NCI-H2171 (cell line): ENCODE results near the gene ADGRA1.

Experiments
- DNase-seq: peaks from one replicate; lab custom pipeline; 2025; lab: John Stamatoyannopoulos, UW

ADGRA1 gene

DNA sequence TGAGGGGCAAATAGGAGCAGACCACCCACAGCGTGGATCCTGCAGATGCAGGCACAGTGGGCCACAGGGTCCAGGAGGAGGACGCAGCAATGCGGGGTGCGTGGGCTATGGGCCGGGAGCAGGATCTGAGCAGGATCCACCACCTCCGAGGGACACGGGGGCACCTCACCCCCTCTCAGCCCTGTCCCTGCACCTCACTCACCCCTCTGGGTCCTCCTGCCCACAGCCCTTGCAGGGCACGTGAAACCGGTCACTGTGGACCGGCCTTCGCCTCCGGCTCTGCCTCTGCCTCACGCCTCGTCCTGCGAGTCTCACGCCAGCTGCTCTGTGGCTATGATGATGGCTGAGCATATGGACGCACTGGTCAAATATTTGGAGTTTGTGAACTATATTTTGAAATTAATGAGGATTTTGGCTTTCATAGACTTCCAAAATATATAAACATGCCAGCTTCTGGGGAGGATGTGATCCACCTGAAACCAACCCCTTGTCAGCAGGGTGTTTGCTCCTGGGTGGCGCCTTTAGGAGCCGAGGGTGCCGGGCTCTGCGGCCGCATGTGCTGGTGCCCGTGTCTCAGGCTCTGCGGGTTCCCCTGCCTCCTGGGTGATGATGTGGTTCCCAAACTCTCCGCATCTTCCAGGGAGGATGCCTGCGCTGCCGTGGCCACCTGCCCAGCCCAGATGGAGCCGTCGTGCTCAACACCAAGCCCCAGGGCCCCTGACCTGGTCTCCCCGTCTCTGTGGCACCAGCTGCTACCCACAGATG lies 11.3 kb upstream of the ADGRA1 start:
- DNase-seq = no peak

DNA sequence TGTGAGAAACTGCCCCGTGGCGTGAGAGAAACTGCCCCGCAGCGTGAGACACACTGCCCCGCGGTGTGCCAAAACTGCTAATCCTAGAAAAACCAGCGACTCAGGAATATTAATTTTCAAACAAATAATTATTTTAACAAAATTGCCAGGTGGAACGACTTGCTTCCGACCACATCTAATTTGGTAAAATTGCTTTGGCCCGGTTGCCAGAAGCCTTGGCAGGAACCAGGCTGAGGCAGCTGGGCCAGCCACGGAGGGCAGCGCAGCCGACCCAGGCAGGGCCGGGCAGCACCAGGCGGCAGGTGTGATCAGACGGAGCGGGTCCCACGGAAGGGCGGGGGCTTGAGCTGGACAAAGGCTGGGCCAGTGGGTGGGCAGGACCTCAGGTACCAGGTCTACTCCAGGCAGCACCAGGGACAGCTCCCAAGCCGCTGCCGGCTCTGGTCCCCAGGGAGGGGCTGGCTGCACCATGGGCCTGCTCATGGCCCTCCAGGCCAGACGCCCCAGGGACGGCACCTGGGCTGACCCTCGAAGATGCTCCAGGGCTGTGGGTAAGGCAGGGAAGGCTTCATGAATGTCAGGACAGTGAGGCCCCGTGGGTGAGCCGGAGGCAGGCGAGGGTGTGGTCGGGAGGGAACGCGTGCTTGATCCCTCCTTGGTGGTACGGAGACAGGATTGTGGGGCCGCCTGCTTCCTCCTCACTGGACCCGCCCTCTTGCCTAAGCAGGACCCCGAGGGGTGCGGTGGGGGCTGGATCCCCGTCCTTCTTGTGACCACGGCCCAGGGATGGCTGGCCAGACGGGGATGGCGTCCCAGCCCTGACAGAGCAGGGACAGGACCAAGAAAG lies 7.7 kb upstream of the ADGRA1 start:
- no peak for DNase-seq

DNA sequence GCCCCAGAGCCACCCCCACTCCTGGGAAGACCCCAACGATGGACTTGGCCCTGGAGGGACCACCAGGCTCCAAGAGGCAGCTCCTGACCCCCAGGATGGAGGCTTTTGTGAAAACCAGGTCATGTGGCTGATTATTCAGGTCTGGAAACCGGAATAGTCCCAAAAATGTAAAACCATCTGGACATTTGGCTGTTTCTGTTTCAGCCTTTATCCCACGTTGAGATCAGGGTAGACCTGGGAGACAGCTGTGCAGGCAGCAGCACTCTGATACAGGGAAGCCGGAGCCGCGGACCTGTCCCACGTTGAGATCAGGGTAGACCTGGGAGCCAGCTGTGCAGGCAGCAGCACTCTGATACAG lies 7.1 kb upstream of the ADGRA1 start:
- DNase-seq = no peak

- DNase-seq = no peak
Measured at GRCh38 chr10:133081636-133082035, 6.1 kb upstream of the ADGRA1 start.

DNA sequence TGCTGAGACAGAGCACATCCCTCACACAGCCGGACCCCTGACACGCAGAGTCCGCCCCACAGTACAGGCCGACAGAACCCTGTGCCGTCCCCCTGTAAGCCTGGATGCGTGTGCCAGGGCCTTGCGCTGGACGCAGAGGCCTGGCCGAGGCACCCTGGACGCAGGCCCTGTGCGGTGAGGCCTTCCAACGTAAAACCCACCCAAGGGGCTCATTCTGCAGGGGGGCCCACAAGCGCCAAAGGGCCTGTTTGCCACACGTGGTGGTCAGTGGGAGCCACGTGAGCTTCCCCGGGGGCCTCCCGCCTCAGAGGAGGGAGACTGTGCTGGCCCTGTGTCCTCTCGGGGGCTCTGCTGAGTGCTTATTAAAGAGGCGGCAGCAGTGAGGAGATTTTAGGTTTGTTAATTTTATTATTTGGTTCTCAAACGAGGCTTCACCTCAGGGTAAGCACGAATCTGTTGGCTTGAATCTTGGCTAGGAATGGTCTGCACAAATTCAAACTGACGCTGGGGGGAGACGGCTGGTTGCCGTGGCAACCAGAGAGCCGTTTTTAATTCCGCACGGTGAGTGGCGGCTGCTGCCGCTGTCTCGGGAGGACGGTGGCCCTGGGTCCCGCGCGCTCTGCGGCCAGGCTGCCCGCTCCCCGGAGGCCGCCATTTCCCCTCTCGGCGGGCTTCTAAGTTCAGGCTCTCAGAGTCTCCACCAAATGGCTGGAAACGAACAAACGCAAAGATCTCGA lies 4.9 kb upstream of the ADGRA1 start:
- no peak for DNase-seq

DNA sequence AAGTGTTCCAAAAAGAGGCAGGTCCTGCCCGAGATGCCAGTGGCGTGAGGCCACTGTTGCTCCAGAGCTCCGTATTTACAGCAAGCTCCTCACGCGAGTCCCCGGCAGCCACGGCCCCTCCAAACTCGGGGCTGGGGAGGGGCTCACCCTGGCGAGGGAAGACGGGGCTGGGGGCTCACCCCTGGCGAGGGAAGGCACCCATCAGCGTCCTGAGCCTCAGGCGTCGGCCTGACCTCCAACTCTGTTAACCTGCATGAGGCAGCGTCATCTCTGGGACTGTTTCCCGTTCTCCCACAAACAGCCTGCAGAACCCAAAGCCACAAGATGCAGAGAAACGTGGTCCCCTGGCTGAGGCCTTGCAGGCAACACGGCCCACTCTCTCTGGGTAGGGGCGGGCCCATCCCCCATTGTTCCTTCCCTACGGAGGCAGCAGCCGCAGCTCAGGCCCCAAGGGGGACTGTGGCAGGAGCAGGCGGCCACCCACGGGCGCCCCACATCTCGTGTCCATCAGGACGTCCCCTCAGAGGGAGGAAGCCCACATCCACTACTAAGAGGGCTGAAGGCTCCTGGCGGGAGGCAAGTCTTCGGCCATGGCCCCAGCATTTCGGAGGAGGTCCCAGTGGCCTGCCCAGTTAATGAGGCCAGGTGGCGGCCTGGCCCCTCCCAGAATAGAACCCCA lies 4.2 kb upstream of the ADGRA1 start:
- DNase-seq = no peak

- DNase-seq = no peak
Measured at GRCh38 chr10:133084491-133084890, 3.2 kb upstream of the ADGRA1 start.

DNA sequence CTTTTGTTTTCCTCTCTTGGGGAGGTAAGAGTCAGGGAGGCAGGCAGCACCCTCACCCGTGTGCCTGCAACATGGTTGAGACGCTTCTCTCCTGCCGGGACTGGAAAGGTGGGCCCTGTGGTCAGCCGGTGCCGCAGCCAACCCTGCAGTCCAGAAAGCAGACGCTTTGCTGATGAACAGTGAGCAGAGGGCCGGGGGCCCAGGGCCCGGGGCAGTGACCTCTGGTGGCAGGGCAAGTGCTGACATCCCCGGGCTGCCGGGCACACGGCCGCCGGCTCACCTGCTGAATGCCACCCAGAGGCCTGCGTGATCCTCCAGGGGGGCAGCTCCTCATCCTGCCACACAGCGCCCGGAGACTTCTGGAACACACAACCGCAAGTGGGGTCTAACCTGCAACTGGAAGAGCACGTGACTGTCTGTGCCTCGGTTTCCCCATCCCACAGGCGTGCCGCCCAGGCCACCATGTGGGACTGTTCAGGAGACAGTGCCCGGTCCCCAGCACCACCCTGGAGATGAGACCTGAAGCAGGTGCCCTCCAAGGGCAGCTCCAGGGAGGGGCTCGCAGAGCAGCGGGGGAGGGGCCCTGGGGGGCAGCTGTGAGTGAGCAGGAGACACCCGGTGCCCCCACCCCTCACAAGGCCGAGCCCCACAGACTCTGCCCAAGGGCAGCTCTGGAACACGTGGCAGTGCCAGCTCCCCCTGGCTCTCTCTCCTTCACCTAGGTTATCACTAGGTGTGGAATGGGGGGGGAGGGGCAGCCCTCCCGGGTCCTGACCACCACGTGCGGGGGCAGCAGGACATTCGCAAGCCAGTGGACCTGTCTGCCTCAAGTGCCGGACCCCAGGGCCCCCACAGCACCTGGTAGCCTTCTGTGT lies 2.2 kb upstream of the ADGRA1 start:
- DNase-seq = no peak

GRCh38 chr10:133086247-133086646 lies 1.5 kb upstream of the ADGRA1 start:
- DNase-seq = no peak

DNA sequence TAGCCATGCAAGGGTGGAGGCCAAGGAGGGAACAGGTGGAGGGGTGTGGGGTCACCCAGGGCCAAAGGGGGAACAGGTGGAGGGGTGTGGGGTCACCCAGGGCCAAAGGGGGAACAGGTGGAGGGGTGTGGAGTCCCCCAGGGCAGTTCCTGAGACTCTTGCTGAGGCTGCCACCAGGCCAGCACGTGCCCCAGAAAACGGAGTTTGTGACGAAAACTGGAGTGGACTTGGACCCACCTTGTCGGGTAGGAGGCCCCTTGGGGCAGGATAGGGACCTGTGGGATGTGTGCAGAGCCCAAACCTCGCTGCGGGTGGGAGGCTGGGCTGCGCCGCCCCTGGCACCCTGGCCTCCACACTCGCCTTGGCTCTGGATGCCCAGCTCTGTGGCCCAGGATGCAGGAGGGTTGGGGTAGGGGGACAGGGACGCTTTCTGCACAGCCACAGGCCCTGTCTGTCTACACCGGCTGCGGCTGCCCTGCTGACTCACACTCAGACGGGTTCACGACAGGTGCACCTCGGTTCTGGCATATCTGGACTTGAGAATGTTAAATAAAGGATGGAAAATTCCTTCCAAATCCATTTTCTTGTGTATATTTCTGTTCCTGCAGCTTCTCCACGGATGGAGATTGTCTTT lies 562 bp upstream of the ADGRA1 start:
- no peak for DNase-seq

- no peak for DNase-seq
Measured at GRCh38 chr10:133088179-133088955, 643 bp downstream of the ADGRA1 start.

GRCh38 chr10:133088956-133089800 lies 1.5 kb downstream of the ADGRA1 start:
- DNase-seq = no peak

- no peak for DNase-seq
Measured at GRCh38 chr10:133090101-133090500, 2.4 kb downstream of the ADGRA1 start.

DNA sequence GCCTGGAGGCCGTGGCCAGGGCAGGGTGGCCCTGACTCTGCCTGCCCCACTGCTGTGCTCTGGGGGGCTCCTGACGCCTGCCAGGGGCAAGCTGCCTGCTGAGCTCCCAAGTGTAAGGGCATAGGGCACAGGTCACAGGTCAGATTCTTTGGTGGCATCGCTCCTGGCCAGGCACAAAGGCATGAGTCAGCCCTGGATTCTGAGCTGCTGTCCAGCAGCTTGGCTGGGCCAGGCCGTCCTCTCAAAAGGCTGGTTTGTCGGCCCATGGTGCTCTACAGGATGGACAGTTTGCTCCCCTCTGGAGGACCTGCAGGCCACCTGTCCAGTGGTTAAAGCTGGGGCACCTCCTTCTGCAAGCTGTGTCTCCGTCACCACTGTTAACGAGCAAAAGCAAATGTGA lies 2.9 kb downstream of the ADGRA1 start:
- DNase-seq = no peak

DNA sequence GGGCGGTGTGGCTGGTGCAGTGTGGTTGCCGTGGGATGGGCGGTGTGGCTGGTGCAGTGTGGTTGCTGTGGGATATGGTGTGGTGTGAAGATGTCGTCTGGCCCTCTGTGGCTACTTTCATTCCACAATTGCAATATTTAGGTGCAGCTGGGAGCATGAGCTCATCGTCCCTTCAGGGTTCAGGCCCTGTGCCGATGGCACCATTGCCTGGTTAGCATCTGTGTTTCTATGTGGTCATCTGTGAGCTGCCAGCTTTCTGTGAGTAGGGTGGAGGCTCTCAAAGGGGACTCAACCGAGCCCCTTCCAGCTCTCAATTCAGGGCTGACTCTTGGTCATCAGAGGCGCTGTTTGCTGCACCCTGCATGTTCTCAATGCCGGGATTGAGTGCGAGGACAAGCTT lies 3.6 kb downstream of the ADGRA1 start:
- DNase-seq = no peak

- no peak for DNase-seq
Measured at GRCh38 chr10:133093291-133093690, 5.6 kb downstream of the ADGRA1 start.

GRCh38 chr10:133094286-133094685 lies 6.6 kb downstream of the ADGRA1 start:
- DNase-seq = no peak

- no peak for DNase-seq
Measured at GRCh38 chr10:133094866-133095265, 7.1 kb downstream of the ADGRA1 start.

- no peak for DNase-seq
Measured at GRCh38 chr10:133095586-133095985, 7.9 kb downstream of the ADGRA1 start.
